Activated CD4-positive, alpha-beta memory T cell treated with anti-CD3 and anti-CD28 coated beads for 36 hours (primary cell): ENCODE data around the gene HNF1B. TPM values are rescaled to one million over a fixed set of nuclear protein-coding genes. Genes with fewer than 3 reads are reported as not detected.

Source experiments
- CTCF ChIA-PET: fragments of 350-600 bp; sonication (Branson Sonifier 250); formaldehyde crosslinking; loops from one replicate; lab custom pipeline; 2021; ENCODE audit warnings: antibody characterized with exemption, inconsistent platforms; lab: Charles Lee
- POLR2A ChIA-PET: fragments of 350-600 bp; sonication (Branson Sonifier 250); formaldehyde crosslinking; loops from one replicate; lab custom pipeline; 2021; ENCODE audit warnings: antibody characterized with exemption; lab: Charles Lee
- DNase-seq: peaks from one replicate; pipeline ENCODE4 v3.0.0-alpha.2; 2020
- H3K27ac Mint-ChIP-seq: one replicate; pipeline ENCODE4 v1.8.0; 2021; ENCODE audit warnings: mixed read lengths
- H3K27me3 Mint-ChIP-seq: one replicate; pipeline ENCODE4 v1.8.0; 2021; ENCODE audit warnings: mixed read lengths
- H3K36me3 Mint-ChIP-seq: one replicate; pipeline ENCODE4 v1.8.0; 2021; ENCODE audit warnings: mixed read lengths
- H3K4me1 Mint-ChIP-seq: one replicate; pipeline ENCODE4 v1.8.0; 2021; ENCODE audit warnings: low read depth, mixed read lengths
- H3K4me3 Mint-ChIP-seq: one replicate; pipeline ENCODE4 v1.8.0; 2021; ENCODE audit warnings: mild to moderate bottlenecking, mixed read lengths
- H3K9me3 Mint-ChIP-seq: one replicate; pipeline ENCODE4 v1.8.0; 2021; ENCODE audit warnings: mixed read lengths
- intact Hi-C: fragments of 100-400 bp; cut with micrococcal nuclease; formaldehyde crosslinking; loops from one replicate; pipeline ENCODE4 v1.15.1; 2023
- total RNA-seq, 2 experiments: library from RNA; stranded (reverse); gene quantifications; one replicate each; pipeline ENCODE4 v1.2.3, GENCODE V29; 2021

The HNF1B gene
- total RNA-seq, 2 experiments from 2014 or later, result not detected

DNA sequence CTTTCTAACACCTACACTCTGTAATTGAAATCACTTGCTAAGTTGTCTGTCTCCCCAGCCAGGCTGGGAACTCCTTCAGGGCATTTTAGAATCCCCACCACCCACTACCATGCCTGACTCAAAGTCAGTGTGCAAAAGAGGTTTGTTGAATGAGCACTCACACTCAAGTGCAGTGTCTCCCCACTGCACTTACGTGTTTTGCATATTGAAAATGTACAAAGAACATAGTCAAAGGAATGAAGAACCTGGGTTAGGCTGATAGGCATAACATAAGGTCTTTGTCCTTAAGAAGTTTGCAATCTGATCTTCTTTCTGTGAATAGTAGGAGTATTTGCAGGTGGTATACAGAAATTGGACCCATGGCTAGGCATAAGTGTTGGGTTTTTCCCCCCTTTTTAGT is 67.8 kb downstream of the HNF1B start:
- peaks cover 17% of the 10 kb centered on the region for H3K27me3 Mint-ChIP-seq
- ChIA-PET CTCF (no interaction called here), POLR2A (no interaction called here)

DNA sequence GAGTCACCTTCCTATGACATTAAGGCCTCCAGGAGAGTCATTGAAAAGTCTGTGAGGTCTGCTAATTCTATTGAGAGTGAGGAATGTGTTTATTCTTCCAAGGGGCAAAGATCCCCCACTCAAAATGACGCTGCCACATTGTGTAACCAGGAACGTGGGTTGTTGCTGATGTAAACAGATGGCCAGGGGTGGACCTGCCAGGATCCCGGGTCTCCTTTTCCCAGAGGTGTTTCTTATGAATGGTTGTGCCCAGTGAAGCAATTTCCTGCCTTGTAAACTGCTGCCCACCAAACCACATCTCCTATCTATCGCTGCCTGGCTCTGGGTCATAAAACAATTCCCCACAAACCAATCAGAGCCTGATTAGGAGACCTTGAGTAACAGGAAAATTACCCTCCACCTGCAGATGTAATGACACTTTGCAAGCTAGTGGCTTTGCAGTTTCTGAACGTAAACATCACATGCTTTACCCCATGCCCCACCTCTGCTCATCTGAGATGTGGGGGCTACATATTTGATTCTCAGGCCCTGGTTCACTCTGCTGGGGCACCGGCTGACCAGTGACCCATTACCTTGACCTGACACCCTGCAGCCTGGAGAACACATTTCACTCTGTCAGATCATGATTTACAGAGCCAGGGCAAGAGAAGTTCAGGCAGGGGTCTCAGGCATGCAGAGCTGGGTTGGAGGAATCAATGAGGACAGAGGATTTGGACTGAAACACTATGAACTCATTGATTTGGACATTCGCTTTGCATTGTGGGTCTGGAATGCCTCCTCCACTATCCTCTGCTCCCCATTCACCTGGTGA is 68.5 kb downstream of the HNF1B start:
- Mint-ChIP-seq H3K4me1 (no peaks in the 10 kb centered on the region), H3K9me3 (peaks cover 4% of the 10 kb centered on the region), H3K27me3 (peaks cover 17% of the 10 kb centered on the region), H3K27ac (no peak overlapping the region), H3K4me3 (no peak overlapping the region), H3K36me3 (no peaks in the 10 kb centered on the region)
- ChIA-PET POLR2A (no interaction called here), CTCF (no interaction called here)
- intact Hi-C loops, result no loop called here
- DNase-seq, result no peak

More for the DNA sequence above, 67.8 kb downstream of the HNF1B start:
- Mint-ChIP-seq H3K36me3 (no peaks in the 10 kb centered on the region), H3K4me1 (no peaks in the 10 kb centered on the region), H3K4me3 (no peak overlapping the region), H3K27ac (no peak overlapping the region), H3K9me3 (peaks cover 4% of the 10 kb centered on the region)
- intact Hi-C loops, result no loop called here
- no peak for DNase-seq

DNA sequence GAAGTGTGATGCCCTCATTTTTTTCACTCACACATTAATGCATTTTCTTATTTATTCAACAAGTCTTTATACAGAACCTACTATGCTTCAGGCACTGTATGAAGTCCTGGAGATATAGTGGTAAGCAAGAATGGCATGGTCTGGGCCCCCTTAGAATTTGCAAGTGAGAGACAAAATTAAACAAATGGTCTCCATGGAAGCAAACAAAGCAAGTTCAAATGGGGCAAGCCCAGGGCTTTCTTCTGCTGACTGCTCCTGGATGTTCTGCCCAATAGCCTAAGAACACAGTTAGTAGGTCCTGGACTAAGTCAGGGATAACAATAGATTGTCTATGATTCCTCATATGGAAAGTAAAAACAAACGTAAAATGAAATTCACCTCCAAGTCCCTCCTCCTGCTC is 70.3 kb downstream of the HNF1B start:
- Mint-ChIP-seq H3K36me3 (no peaks in the 10 kb centered on the region), H3K4me1 (no peaks in the 10 kb centered on the region), H3K27me3 (peaks cover 17% of the 10 kb centered on the region), H3K4me3 (no peak overlapping the region), H3K27ac (no peak overlapping the region), H3K9me3 (peaks cover 4% of the 10 kb centered on the region)
- CTCF ChIA-PET, result no interaction called here
- DNase-seq, result no peak
- POLR2A ChIA-PET, result no interaction called here
- intact Hi-C loops, result no loop called here

DNA sequence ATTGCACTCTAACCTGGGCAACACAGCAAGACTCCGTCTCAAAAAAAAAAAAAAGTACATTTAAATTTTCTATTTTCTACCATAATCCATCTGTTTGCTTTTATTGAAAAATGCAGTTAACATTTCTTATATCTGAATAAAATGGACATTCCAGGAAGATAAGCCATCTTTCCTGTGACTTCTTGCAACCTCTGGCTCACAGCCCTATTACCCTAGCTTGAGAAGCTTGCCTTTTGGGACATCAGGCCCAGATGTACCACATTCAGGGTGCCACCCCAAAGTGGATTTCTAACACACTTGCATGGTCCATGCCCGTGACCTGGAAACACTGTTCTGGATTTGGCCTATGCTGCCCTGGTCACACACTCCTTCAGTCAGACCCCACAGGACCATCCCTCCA is 71.5 kb downstream of the HNF1B start:
- Mint-ChIP-seq H3K27ac (no peak overlapping the region), H3K9me3 (peaks cover under 1% of the 10 kb centered on the region), H3K4me1 (no peaks in the 10 kb centered on the region), H3K27me3 (peaks cover 13% of the 10 kb centered on the region), H3K4me3 (no peak overlapping the region), H3K36me3 (no peaks in the 10 kb centered on the region)
- ChIA-PET POLR2A (no interaction called here), CTCF (no interaction called here)
- no peak for DNase-seq
- intact Hi-C loops, result no loop called here

DNA sequence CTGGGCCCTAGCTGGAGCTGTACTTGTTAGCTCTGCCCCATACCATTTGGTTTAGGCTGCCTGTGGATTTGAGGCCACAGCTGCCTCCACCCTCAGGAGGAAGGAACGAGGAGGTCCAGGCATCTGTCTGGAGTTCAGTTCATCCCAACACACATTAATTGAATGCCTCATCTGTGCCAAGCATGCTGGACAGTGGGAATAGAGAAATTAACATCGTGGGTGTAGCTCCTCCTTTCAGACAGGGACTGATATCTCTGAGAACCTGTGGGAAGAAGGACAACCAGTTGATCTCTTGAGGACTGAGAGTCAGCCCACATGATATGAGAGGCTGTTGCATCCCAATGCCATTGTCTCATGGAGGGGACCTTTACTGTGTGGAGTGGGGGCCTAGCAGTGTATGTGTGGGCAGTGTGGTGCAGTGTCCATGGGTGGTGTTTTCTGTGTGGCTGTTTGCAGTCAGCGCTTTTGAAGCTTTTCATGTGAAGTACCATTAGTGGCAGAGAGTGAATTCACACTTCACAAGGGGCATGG is 72.2 kb downstream of the HNF1B start:
- CTCF ChIA-PET, result no interaction called here
- POLR2A ChIA-PET, result interaction anchor here (0.6 kb wide), 1 partner anchor 121 kb away, joined by 3 read pairs; no protein-coding TSS in a partner anchor
- intact Hi-C loops, result no loop called here
- no peaks in the 10 kb centered on the region for H3K36me3 Mint-ChIP-seq
- no peaks in the 10 kb centered on the region for H3K9me3 Mint-ChIP-seq
- H3K4me3 Mint-ChIP-seq, result no peak overlapping the region
- peaks cover 13% of the 10 kb centered on the region for H3K27me3 Mint-ChIP-seq
- no peak for DNase-seq
- no peaks in the 10 kb centered on the region for H3K4me1 Mint-ChIP-seq
- H3K27ac Mint-ChIP-seq, result no peak overlapping the region

DNA sequence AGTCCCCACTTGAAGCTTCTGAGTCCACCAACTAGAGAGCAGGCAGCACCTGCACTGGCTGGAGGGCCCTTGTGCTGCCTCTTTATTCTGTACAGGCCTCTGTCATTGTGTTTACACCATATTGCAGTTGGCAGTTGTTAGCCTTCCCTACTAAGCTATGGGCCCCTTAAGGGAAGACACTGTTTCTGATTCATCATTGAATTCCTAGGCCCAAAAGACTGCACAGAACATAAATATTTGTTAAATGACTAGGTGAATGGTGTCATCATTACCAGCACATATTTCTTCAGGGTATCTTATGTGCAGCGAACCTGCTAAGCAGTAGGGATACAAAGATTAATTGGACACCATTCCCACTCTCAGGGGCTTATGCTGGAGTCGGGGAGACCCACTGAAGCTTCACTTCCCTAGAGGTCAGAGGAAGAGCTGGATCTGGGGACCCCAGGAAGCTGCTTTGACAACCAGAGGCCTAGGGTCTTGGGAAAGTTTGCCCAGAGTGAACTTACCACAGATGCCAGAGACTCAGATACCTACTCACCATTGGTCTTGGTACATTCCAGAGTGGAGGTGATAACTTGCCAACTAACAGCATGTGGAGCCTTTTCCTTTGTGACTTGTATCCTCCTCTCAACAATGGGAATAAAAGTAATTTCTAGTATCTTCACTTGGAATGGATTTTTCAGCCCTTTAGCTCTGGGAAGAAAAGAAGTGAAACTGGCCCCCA is 72.9 kb downstream of the HNF1B start:
- DNase-seq, result no peak
- Mint-ChIP-seq H3K27me3 (peaks cover 12% of the 10 kb centered on the region), H3K27ac (no peak overlapping the region), H3K36me3 (no peaks in the 10 kb centered on the region), H3K4me3 (no peak overlapping the region), H3K4me1 (no peaks in the 10 kb centered on the region), H3K9me3 (no peaks in the 10 kb centered on the region)
- CTCF ChIA-PET, result no interaction called here
- POLR2A ChIA-PET, result interaction anchor here (0.6 kb wide), 1 partner anchor 121 kb away, joined by 3 read pairs; no protein-coding TSS in a partner anchor
- intact Hi-C loops, result no loop called here

DNA sequence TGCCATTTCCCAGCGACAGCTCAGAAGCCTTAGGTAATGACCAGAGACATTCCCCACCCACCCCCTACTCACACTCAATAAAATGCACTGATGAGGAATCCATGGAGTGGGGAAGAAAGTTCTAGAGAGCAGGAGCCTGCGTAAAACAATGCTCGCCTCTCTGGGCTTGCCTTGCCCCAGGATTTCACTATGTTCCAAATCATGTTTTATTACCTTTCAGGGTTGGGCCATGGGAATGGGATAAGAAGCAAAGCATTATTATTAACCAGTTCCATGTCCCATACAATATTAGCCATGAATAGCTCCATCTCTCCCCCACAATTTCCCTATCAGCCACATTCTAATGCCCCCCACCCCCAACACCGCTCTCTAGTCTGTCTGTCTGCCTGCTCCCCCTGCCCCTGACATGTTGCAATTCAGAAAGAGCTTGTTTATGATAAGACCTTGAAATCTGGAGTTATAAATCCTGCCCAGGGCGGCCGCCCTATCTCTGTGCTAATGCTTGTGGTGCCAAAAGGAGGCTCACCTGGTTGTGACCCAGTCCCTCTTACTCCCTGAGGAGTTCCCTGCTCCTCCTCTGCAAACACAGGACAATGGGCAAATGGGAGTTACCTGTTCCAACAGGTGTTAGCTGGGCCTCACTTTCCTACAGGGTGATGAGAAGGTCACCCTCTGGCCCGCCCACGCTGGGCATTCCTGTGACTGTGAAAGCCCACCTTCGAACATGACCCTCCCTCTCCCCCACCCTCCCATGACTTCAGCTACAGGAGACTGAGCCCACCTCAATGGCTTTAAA is 73.6 kb downstream of the HNF1B start:
- Mint-ChIP-seq H3K9me3 (no peaks in the 10 kb centered on the region), H3K4me3 (no peak overlapping the region), H3K4me1 (no peaks in the 10 kb centered on the region), H3K27ac (no peak overlapping the region), H3K36me3 (no peaks in the 10 kb centered on the region), H3K27me3 (peaks cover 4% of the 10 kb centered on the region)
- intact Hi-C loops, result no loop called here
- DNase-seq, result no peak
- ChIA-PET CTCF (no interaction called here), POLR2A (no interaction called here)

DNA sequence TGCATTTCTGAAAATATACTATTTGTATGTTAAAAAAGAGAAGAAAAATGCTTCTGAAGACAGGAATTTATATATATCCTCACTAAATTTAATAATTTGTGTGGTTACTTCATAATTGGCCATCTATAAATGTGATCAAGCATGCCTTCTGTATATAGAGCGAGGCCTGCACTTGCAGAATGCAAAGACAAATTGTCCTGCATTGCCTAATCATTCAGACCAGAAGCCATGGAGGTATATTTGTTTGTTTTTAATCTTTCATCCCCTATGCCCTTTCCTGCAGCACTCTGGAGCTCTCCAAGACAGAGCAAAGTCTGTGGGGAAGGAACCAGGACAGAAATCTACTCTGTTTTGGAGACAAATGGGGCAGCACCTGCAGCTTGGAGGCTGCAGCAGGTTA is 77.8 kb downstream of the HNF1B start:
- POLR2A ChIA-PET, result no interaction called here
- H3K9me3 Mint-ChIP-seq, result no peaks in the 10 kb centered on the region
- no peaks in the 10 kb centered on the region for H3K36me3 Mint-ChIP-seq
- CTCF ChIA-PET, result no interaction called here
- no peak for DNase-seq
- no peaks in the 10 kb centered on the region for H3K4me1 Mint-ChIP-seq
- no peaks in the 10 kb centered on the region for H3K27me3 Mint-ChIP-seq
- H3K27ac Mint-ChIP-seq, result no peak overlapping the region
- intact Hi-C loops, result no loop called here
- no peak overlapping the region for H3K4me3 Mint-ChIP-seq

DNA sequence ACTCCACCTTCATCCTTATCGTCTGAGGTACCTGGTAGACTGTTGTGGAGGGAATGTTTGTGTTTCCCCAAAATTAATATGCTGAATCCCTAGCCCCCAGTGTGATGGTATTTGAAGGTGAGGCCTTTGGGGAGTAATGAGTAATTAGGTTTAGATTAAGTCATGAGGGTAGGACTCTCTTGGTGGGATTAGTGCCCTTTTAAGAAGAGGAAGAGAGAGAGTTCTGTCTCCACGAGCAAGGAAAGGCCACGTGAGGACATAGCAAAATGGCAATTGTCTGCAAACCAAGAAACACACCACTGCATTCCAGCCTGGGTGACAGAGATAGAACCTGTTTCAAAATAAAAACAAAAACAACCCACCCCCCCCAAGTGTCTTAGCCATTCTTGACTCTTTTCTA is 80.6 kb downstream of the HNF1B start:
- POLR2A ChIA-PET, result no interaction called here
- no peak overlapping the region for H3K27ac Mint-ChIP-seq
- no peaks in the 10 kb centered on the region for H3K9me3 Mint-ChIP-seq
- no peak for DNase-seq
- H3K27me3 Mint-ChIP-seq, result no peaks in the 10 kb centered on the region
- no peaks in the 10 kb centered on the region for H3K36me3 Mint-ChIP-seq
- H3K4me1 Mint-ChIP-seq, result no peaks in the 10 kb centered on the region
- no peak overlapping the region for H3K4me3 Mint-ChIP-seq
- intact Hi-C loops, result no loop called here
- CTCF ChIA-PET, result interaction anchor here (1.1 kb wide), 1 partner anchor 38 kb away, joined by 4 read pairs; no protein-coding TSS in a partner anchor

DNA sequence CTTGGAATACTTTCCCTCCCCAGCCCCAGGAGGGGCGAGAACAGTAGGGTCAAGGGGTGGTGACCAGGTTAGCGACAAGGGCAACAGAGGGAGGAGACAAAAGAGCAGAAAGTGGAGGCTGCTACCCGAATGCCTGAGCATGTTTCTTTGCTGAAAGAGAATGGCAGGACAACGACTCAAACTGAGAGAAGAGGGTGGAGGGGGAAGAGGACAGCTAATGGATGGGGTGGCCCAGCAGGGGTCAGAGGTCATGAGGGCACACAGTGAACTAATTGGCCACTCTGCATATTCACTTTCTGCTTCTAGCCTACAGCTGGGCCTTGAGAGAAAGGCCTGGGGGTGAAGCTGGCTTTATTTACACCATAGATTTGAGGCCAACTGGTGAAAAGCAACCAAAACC is 82.5 kb downstream of the HNF1B start:
- Mint-ChIP-seq H3K27ac (no peak overlapping the region), H3K4me3 (no peak overlapping the region), H3K4me1 (no peaks in the 10 kb centered on the region), H3K27me3 (no peaks in the 10 kb centered on the region), H3K36me3 (no peaks in the 10 kb centered on the region), H3K9me3 (no peaks in the 10 kb centered on the region)
- intact Hi-C loops, result no loop called here
- DNase-seq, result no peak
- POLR2A ChIA-PET, result no interaction called here
- CTCF ChIA-PET, result interaction anchor here (1.0 to 1.4 kb wide), 2 partner anchors 13 to 53 kb away, joined by 3 to 4 read pairs; no protein-coding TSS in a partner anchor

DNA sequence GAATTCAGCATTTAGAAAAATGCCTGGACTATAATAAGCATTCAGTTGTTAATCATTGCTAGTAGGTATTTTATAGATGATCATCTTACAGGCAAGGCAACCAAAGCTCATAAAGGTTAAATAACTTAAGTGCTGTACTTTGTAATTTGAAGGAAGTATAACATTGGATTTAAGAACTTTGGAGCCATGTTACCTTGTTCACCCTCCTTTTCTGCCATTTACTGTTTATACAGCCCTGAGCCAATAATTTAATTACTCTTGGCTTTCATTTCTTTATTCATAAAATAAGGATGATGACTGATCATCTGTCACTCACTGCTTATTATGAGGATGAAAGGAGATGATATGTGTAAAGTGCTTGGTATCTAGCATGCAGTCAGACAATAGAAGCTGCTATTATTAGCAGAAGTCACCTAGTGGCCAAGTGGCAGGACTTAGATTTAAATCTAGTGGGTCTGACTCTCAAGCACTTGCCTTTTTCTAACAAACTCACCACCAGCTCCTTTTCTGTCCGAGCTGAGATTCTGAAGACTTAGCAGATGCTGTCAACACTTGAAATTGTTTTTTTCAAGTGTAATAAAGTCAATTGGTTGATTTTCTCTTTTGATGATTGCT is 83.4 kb downstream of the HNF1B start:
- Mint-ChIP-seq H3K36me3 (no peaks in the 10 kb centered on the region), H3K4me1 (no peaks in the 10 kb centered on the region), H3K4me3 (no peak overlapping the region), H3K9me3 (no peaks in the 10 kb centered on the region), H3K27me3 (no peaks in the 10 kb centered on the region), H3K27ac (no peak overlapping the region)
- intact Hi-C loops, result no loop called here
- ChIA-PET POLR2A (no interaction called here), CTCF (interaction anchor here (1.0 kb wide), 1 partner anchor 52 kb away, joined by 4 read pairs; no protein-coding TSS in a partner anchor)
- DNase-seq, result no peak
